ENCODE results near the gene UBASH3B. TPM values are rescaled to one million over a fixed set of nuclear protein-coding genes. Genes with fewer than 3 reads are reported as not detected.

The UBASH3B gene
- total RNA-seq, 1 experiment from 2014 or later, result 8.0 TPM

DNA sequence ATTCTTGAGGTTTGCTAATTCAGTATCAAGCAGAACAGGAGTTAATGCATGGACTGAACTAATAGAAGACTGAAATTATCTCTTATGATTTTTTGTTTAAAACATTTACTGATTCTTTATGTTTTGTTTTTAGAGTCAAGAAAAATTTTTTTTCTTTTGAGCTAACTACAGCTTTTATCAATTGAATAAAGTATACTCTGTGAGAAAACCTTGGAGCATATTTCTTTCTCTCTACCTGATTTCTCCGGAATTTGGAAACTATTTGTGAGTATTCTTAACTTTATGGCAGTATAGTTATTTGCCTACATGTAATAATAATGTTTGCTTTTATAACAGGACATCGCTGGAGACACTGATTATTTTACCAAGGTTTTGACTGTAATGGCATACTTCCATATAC lies 164.6 kb downstream of the UBASH3B start:
- WGBS (ENCODE audit: extremely low coverage, insufficient read length, low lambda C conversion rate), result no CpG with 5 or more reads among the region's 2 CpGs
- Histone ChIP-seq H3K14ac (ENCODE audit: insufficient read depth, low read length) (no peak overlapping the region), H4K8ac (replicated peaks; ENCODE audit: insufficient read length, low read depth, low read length) (no peak overlapping the region), H2BK12ac (ENCODE audit: insufficient read length, low read depth, low read length) (no peak overlapping the region), H2AK5ac (ENCODE audit: insufficient read length, low read length) (no peak overlapping the region), H2BK15ac (ENCODE audit: low read depth, low read length) (no peak overlapping the region), H4K20me1 (ENCODE audit: control insufficient read depth, insufficient read depth, insufficient read length) (no peaks in the 10 kb centered on the region), H3K27me3 (ENCODE audit: insufficient read depth, low read length) (no peaks in the 10 kb centered on the region), H4K5ac (ENCODE audit: insufficient read length, low read depth, low read length) (no peak overlapping the region), H2BK20ac (ENCODE audit: low read depth, low read length, poor library complexity, severe bottlenecking) (no peak overlapping the region), H3K4me2 (ENCODE audit: insufficient read depth, insufficient read length, low read length) (no peak overlapping the region), H3K4ac (ENCODE audit: low read depth, low read length) (no peak overlapping the region), H3K18ac (ENCODE audit: insufficient read length, low read depth, low read length) (no peak overlapping the region), H3K23ac (ENCODE audit: insufficient read length, low read depth, low read length) (no peak overlapping the region), H4K91ac (ENCODE audit: insufficient read length, low read depth, low read length) (no peak overlapping the region), H3K79me2 (ENCODE audit: insufficient read depth, low read length) (no peaks in the 10 kb centered on the region), H2BK5ac (ENCODE audit: insufficient read length, low read length) (no peak overlapping the region), H3K56ac (ENCODE audit: insufficient read length, low read depth, low read length) (no peak overlapping the region), H3K27ac (ENCODE audit: insufficient read length, low read depth, low read length) (no peak overlapping the region), H3K79me1 (ENCODE audit: insufficient read depth, low read depth, low read length, poor library complexity, severe bottlenecking) (no peaks in the 10 kb centered on the region), H2BK120ac (ENCODE audit: low read depth, low read length, poor library complexity, severe bottlenecking) (no peak overlapping the region), H3K4me1 (ENCODE audit: insufficient read depth, low read length) (no peaks in the 10 kb centered on the region; the same call in 1 of the 2 replicates), H3K9me3 (ENCODE audit: control insufficient read depth, low read depth, low read length) (peaks cover 19% of the 10 kb centered on the region), H3K9ac (ENCODE audit: extremely low read depth, insufficient read length, low read length) (no peak overlapping the region), H3K23me2 (ENCODE audit: insufficient read length, low read depth, low read length, poor library complexity, severe bottlenecking) (no peaks in the 10 kb centered on the region), H2AFZ (ENCODE audit: low read length) (no peak overlapping the region), H3T11ph (ENCODE audit: low read length) (no peak overlapping the region)
- Mint-ChIP-seq H3K4me1 (peaks cover 4 to 9% of the 10 kb centered on the region in 2 experiments), H3K36me3 (ENCODE audit: insufficient read depth in 1 of 3, low read depth in 3 of 3) (peaks cover 32 to 71% (median 45%) of the 10 kb centered on the region in 3 experiments), H3K27ac (no peak overlapping the region; a peak in 1 of 7 replicates), H3K4me3 (no peak overlapping the region), H3K27me3 (ENCODE audit: low read depth) (peaks cover 3% of the 10 kb centered on the region; the same call in 1 of the 2 replicates), H3K9me3 (peaks cover 56 to 70% of the 10 kb centered on the region in 2 experiments)
- DNase-seq, result no peak
- TF ChIP-seq, protein P1, sequence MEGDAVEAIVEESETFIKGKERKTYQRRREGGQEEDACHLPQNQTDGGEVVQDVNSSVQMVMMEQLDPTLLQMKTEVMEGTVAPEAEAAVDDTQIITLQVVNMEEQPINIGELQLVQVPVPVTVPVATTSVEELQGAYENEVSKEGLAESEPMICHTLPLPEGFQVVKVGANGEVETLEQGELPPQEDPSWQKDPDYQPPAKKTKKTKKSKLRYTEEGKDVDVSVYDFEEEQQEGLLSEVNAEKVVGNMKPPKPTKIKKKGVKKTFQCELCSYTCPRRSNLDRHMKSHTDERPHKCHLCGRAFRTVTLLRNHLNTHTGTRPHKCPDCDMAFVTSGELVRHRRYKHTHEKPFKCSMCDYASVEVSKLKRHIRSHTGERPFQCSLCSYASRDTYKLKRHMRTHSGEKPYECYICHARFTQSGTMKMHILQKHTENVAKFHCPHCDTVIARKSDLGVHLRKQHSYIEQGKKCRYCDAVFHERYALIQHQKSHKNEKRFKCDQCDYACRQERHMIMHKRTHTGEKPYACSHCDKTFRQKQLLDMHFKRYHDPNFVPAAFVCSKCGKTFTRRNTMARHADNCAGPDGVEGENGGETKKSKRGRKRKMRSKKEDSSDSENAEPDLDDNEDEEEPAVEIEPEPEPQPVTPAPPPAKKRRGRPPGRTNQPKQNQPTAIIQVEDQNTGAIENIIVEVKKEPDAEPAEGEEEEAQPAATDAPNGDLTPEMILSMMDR (conservative IDR thresholded peaks at IDR 0.05), result no peak
